ENCODE data around the gene KLHL36.
A peak's percentile ranks its signal among the peaks of the same experiment; 100 is the strongest.
"Not testable (repeated sequence)": the region's sequence is repeated elsewhere in the genome, so short reads cannot be mapped to it uniquely, and the experiment has no call there.

Gene KLHL36

DNA sequence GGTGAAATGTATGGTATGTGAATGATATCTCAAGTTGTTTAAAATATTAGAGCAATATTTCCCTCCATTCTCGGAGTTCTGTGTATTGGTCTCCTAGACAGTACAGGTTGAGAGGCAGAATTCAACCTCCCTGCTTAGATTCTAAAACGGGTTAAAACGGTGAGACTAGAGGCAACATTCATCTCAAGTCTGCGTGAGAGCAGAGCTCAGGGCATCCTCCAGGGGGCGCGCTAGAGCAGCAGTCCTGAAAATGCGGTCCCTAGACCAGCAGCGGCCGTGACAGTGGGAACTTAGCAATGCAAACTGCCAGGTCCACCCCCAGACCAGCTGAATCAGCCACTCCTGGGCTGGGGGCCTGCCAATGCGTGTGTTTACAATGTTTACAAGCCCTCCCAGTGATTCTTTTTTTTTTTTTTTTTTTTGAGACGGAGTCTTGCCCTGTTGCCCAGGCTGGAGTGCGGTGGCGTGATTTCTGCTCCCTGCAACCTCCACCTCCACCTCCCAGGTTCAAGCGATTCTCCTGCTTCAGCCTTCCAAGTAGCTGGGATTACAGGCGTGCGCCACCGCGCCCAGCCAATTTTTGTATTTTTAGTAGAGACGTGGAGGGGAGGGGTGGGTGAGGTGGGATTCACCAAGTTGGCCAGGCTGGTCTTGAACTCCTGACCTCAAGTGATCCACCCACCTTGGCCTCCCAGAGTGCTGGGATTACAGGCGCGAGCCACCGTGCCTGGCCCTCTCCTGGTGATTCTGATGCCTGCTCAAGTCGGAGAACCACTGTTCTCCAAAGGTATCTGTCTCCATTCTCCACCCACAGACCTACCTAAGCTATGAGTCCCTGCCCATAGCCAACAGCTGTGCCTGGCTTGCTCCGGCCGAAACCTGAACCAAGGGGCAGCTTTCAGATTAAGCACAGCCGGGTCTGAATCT lies 24.2 kb downstream of the KLHL36 start:
- DNase-seq (ENCODE audit: low read depth in 3 of 3), result peak; percentile 65 to 78 (median 70)

DNA sequence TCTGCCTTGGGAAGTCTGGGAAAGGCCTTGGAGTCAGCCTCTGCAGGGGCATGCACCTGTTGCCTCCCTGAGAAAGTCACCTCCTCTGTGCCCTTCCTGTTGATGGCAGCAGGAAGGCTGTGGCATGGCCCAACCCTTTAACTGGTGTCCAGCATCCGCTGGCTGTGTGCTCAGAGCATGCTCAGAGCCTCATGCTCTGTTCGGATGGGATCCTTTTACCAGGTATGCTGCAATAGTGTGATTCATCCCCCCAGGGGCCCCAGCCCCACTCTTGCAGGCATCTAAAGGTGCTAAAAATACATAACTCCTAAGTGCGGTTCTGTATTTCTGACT lies 24.9 kb downstream of the KLHL36 start:
- no peak for DNase-seq (ENCODE audit: low read depth in 3 of 3)

DNA sequence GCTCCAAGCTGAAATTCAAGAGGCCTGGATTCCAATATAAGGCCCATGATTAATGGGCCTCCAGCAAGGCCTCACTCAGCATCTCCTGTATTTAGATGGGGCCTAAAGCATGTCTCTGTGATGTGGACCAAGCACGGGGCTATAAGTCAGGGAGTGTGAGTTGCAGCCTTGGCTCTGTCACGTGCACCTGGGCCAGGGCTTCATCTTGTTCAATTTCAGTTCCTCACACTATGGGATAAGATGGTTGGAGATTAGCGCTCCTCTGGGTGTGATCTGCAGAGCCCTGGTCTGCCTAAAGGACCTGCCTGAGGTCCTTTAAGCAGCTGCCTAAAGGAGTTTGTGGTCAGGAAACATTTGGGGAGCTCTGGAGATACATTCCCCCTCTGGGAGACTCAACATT lies 25.2 kb downstream of the KLHL36 start:
- no peak for DNase-seq (ENCODE audit: low read depth in 3 of 3)

DNA sequence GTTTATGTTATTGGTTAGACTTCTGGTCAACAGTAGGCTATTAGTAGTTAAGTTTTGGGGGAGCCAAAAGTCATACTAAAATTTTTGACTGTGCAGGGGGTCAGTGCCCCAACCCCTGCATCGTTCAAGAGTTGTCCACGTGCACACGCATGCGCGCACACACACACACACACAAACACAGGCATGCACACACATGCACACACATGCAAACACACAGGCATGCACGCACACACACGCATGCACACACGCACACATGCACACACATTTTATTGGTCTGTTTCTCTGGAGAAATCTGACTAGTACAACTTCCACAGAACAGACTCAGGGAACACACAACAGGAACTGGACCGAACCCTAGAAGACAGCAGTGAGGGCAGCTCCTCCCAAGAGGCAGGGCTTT lies 27.1 kb downstream of the KLHL36 start:
- no peak for DNase-seq (ENCODE audit: low read depth in 3 of 3)

DNA sequence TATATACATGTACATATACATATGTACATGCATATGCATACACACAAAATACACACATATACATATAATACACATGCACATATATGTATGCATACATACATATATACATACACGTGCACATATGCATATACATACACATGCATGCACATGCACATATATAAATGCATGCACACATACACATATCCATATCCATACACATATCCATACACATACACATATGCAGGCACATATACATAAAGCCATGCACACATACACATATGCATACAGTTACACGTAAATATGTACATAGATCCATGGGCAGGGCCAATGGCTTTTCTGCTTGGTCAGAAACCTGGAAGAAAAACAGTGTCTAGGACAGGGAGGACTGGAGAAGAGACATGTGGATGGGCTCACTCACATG lies 27.6 kb downstream of the KLHL36 start:
- DNase-seq (ENCODE audit: low read depth in 3 of 3), result no peak

DNA sequence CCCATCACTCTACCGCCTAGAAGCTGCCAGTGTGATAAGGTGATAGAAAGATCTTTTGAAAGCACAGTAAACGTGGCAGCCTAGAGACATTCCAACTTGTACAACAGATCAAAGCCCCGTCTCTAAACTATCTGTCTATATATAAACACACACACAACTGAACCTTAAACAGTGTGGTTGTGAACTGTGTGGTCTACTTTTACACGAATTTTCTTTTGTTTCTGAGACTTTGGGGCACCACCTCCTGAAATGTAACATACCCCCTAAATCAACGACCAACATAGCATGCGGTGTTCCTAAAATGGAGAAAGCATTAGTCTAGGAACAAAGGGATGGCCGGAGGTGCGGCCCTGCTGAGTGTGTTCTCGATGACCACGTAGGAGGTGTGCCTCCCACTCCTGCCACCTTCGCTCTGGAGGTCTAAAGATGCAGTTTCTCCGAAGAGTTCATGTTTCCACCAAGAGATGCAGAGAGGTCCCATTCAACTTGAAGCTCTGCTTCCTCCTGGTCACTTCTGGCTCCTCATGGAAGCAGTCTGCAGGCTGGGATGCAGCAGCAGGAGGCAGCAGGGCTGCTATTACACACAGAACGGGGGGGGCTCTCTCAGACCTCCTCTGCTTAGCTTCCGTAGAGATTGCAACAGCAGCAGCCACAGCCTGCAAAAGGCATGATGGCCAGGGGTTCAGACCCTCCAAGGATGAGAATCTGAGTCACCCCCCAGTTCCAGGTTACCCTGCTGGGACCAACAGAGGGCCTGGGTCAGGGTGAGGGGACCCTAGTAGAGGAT lies 28.9 kb downstream of the KLHL36 start:
- no peak for DNase-seq (ENCODE audit: low read depth in 3 of 3)

DNA sequence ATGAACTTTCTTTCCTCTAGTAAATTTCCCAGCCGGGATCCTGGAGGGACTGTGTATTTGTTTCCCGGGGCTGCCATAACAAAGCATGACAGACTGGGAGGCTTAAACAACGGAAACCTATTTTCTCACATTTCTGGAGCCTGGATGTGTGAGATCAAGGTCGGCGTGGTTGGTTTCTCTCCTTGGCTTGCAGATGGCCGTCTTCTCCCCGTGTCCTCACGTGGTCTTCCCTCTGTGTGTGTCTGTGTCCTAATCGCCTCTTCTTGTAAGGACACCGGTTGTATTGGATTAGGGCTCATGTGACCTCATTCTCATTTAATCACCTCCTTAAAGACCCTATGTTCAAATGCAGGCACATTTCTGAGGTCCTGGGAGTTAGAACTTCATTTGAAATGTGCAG lies 29.5 kb downstream of the KLHL36 start:
- no peak for DNase-seq (ENCODE audit: low read depth in 3 of 3)

DNA sequence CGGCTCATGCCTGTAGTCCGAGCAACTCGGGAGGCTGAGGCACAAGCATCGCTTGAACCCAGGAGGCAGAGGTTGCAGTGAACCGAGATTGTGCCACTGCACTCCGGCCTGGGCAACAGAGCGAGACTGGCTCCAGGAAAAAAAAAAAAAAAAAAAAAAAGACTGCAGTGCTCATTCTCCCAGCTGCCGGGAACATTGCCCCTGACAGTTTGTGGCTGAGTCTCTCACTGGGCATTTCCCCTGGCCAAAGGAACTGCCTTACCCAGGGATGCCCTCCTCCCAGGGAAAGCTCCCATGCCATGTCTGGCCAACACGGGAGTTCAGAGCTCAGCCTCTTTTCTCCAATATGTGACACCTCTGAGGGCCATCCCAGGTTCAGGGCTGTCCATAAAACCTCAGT lies 30.2 kb downstream of the KLHL36 start:
- DNase-seq (ENCODE audit: low read depth in 3 of 3), result no peak

DNA sequence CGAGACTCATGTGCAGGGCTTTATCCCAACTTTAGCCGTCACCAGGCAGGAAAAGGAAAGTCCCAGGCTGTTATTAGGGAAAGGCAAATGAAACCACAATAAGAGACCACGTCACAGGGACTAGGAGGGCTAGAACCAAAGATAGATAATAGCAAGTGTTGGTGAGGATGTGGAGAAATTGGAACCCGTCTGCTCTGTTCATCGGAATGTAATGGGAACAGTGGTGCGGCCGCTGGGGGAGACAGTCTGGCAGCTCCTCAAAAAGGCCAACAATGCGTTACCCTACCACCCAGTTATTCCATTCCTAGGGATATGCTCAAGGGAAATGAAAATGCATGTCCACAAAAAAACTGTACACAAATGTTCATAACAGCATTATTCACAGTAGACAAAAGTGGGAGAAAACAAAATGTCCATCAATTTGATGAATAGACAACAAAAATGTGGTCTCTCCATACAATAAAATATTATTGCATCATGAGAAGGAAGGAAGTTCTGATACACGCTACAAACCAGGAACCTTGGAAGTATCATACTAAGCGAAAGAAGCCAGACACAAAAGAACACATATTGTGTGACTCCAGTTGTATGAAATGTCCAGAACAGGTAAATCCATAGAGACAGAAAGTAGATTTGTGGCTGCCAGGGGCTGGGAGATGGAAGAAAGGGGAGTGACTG lies 32.0 kb downstream of the KLHL36 start:
- DNase-seq (ENCODE audit: low read depth in 3 of 3), result no peak

DNA sequence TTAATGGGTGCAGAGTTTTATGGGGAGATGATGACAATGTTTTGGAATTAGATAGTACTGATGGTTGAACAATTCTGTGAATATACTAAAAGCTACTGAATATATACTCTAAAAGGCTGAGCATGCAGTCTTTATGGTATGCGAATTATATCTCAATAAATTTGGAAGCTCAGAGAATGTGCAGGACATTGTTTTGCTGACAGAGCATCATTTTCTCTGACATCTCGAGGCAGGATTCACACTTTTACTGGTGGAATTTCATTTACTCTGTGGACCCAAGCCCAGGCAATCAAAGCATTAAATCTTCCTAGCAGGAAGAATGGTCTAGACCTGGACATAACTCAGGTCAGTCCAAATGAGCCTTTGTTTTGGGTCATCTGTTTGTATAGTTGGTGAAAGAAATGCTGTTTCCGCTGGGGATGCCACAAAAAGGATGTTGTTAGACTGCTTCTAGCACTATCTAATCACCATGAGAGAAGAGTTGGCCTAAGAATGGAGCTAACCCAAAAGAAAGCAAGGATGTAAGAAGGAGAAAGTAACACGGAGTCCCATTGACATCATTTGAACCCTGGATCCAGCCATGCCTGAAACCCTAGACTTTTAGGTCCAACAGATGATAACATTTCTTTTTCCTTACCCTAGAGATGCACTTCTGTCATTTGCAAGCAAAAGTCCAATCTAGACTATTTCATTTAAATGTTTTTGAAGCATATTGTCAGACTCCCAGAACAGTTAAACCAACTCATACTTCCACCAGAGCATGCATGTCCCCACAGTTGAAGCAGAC lies 32.7 kb downstream of the KLHL36 start:
- DNase-seq (ENCODE audit: low read depth in 3 of 3), result no peak

DNA sequence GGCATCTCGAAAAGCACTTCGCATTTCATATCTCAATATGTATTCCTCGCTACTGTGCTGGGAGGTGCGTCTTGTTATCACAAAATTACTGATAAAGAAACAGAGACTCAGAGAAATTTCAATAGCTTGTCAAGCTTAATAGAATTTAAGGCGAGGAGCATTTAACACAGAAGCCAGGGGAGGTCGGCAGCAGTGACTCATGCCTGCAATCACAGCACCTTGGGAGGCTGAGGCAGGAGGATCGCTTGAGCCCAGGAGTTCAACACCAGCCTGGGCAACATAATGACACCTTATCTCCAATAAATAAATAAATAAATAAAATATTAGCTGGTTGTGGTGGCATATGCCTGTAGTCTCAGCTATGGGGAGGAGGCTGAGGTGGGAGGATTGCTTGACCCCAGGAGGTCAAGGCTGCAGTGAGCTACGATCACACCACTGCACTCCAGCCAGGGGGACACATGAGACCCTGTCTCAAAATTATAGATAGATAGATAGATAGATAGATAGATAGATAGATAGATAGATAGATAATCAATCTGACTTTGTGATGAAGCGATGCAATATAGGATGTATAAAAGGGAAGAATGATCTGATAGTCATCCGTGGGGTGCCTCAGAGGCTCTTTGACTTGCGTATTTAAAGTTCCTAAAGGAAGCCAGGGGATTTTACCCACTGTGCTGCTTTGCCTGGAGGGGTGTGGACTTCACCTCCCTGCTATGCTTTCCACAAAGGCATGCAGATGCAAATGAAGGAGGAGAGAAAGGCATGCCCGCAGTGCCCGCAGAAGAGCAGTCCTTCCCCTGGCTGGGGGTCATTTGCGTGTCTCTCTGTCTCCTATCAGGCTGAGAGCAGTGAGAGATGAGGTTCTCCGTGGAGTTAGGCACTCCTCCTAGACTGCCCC lies 35.6 kb downstream of the KLHL36 start:
- no peak for DNase-seq (ENCODE audit: low read depth in 3 of 3)

DNA sequence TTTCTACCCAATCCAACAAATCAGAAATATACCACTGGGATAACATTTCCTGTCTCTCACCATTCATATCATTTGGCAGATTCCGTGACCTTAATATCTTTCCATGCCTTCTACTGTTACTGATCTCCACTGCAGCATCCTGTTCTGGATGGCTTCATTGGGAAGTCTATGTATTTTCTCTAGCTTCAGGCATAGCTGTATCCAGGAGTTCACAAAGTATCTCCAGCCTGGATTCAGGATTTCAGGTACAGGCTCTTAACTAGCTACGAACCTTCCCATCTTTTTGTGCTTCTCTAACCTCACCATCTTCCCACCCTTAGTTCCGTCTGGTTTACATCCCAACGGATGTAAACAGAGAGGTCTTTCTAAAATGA lies 36.3 kb downstream of the KLHL36 start:
- no peak for DNase-seq (ENCODE audit: low read depth in 3 of 3)

DNA sequence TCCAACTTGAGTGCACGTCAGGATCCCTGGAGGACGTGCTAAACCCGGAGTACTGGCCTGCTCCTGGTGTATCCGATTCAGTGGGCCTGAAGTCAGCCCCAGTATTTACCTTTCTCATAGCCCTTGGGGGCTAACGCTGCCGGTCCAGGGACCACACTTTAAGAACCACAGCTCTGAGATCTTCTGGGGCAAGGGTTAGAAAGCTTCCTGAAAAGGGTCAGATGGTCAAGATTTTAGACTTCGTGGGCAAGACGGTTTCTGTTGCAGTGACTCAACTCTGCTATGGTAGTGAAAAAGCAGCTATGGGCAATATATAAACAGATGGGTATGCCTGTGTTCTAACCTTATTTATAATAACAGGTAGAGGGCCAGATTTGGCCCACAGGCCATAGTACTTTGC lies 36.9 kb downstream of the KLHL36 start:
- no peak for DNase-seq (ENCODE audit: low read depth in 3 of 3)

DNA sequence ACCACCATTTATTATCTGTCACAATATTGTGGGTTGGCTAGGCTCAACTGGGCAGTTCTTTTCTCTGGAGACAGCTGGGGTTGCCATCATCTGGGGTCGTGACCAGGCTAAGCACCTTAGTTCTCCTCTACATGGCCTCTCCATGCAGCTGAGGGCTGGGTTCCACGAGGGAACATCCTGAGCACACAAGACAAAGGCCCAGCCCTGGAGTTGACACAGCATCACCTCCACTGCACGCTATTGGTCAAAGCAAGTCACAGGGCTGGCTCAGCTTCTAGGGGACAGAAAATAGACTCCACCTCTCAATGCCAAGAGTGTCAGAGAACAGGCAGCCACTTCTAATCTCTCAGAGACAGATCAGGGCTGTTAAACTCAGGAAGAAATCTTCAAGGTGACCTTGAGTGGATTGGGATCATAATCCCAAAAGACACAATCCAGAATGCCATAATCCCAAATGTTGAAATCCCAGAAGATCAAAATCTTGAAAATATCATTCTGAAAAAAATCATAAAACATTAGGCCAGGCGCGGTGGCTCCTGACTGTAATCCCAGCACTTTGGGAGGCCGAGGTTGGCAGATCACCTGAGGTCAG lies 38.5 kb downstream of the KLHL36 start:
- DNase-seq (ENCODE audit: low read depth in 3 of 3), result no peak

DNA sequence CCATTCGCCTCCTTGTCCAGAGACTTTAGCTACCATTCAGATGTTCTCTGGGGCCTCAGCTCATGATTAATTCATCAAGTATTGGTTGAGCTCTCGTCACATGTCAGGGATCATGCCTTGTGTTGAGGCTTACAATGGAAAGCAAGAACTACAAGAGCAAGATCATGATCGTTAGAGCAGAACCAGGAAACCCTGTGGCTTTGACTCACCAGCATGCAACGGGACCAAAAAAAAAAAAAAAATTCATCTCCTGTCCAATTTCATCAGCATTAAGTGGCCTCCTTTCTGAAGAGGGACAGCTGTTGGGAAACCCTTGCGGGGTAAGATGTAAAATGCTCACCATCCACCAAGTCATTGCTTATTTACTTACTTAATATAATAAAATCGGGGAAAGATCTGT lies 39.4 kb downstream of the KLHL36 start:
- DNase-seq (ENCODE audit: low read depth in 3 of 3), result no peak

DNA sequence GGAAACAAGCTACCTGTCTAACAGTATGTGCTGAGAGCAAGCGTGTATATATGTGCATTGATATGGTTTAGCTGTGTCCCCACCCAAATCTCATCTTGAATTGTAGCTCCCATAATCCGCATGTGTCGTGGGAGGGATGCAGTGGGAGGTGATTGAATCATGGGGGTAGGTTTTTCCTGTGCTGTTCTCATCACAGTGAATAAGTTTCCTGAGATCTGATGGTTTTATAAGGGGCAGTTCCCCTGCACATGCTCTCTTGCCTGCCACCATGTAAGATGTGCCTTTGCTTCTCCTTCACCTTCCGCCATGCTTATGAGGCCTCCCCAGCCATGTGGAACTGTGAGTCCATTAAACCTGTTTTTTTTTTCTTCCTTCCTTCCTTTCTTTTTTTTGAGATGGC lies 39.9 kb downstream of the KLHL36 start:
- DNase-seq (ENCODE audit: low read depth in 3 of 3), result not testable (repeated sequence)

DNA sequence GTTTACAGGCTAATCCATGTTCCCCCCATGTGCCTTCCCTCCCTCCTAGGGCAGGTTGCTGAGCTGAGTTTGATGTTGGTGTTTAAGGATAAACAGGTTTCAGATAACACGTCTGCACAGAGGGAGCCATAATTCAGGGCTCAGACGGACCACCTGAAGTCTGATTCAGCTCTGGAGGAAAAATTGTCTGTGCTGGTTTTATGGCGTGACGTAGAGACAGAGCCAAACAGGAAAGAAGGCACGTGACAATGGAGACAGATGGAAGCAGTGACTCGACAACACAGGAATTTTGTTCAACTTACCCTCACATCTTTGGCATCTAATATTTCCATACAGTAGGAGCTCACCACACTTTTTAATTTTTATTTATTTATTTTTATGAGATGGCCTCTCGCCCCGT lies 40.8 kb downstream of the KLHL36 start:
- DNase-seq (ENCODE audit: low read depth in 3 of 3), result no peak

DNA sequence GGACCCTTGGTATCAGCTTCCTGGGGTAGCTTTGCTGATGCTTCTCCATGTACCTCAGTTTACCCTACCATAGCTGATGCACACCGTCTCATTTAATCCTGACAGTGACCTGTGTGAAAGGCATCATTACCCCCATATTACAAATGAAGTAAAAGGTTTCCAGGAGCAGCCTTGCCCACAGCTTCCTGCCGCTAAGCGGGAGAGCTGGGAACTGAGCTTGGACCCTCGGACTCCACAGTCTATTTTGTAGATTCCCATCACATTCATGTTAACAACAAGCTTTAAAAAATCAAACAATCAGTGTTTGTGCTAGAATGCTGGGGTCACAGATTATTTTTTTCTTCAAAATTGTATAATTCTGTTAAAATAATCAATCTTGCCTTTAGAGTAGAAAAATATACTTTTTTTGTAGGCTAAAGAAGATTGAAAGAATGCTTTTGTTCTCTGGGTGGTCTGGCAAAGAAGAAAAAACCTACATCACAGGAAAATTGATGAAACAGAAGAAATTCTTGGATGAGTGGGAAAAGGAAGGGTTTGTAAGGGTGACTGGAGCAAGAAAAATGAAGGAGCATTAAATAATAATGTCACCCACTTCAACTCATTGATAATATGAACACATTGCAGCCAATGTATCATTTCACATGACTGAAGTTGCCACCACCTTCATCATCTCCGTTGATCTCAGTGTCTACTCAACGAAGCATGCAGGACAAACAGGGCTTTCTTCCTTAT lies 41.9 kb downstream of the KLHL36 start:
- no peak for DNase-seq (ENCODE audit: low read depth in 3 of 3)

DNA sequence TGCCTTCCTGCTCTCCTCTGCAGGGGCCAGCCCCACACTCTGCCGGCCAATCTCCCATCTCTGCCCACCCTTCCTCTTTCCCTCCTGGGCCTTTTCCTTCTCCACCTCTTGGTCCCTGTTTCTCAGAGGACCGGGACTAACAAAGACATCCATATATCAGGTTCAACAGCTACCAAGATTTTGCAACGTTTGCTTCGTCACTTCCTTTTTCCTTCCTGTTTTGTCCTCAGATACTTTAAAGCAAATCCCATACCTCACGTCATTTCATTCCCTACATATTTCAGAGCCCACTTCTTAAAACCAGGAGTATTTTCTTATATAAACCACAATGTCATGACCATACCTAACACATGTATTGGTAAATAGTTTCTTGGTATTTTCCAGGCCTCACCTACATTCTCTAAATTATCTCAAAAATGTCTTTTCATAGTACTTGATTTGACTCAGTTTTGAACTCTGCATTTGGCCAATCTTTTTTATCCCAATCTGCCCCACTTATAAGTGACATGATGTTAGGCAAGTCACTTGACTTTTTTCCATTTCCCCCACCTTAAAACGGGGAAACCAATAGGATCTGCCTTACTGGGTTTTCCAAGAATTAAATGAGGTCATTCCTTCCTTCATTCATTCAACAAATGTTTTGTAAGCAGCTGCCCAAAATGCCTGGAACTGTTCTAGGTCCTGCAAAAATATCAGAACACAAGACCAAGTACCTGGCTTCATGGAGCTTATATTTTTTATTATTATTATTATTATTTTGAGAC lies 44.3 kb downstream of the KLHL36 start:
- no peak for DNase-seq (ENCODE audit: low read depth in 3 of 3)
